Mucosa of gallbladder (tissue), 1 donor: ENCODE results near the gene HNRNPCL4. TPM values are rescaled to one million over a fixed set of nuclear protein-coding genes. Genes with fewer than 3 reads are reported as not detected.
"Not testable (repeated sequence)": the region's sequence is repeated elsewhere in the genome, so short reads cannot be mapped to it uniquely, and the experiment has no call there.

Experiments used
- DNase-seq: peaks from one replicate; pipeline ENCODE4 v3.0.0-alpha.2; 2020; ENCODE audit warnings: low spot score
- total RNA-seq: library from RNA; stranded (reverse); gene quantifications from one replicate; pipeline ENCODE4 v1.2.1, GENCODE V29; 2021
- donor health status: DM: no; HTN: no; CAD: no.

The HNRNPCL4 gene
- total RNA-seq, result not detected

GRCh38 chr1:13165531-13165930 is at the start of gene HNRNPCL4:
Gene HNRNPCL4, minus strand, starts transcription at chr1:13165631. Its CDS starts 164 bp downstream, at chr1:13165467.
- DNase-seq, result not testable (repeated sequence)

GRCh38 chr1:13208712-13209111 is 43.3 kb upstream of the HNRNPCL4 start:
- DNase-seq, result not testable (repeated sequence)

GRCh38 chr1:13201309-13201708 is 35.9 kb upstream of the HNRNPCL4 start, which contains the start of gene PRAMEF13:
Gene PRAMEF13, minus strand, starts transcription at chr1:13201409. Its CDS starts 1,820 bp downstream, at chr1:13199589.
- not testable (repeated sequence) for DNase-seq

- not testable (repeated sequence) for DNase-seq
These were observed 6.1 kb upstream of the HNRNPCL4 start, which contains the start of gene PRAMEF9 for GRCh38 chr1:13171548-13171947. Gene PRAMEF9, plus strand, starts transcription at chr1:13171848. Its CDS starts 3,433 bp downstream, at chr1:13175281.

GRCh38 chr1:13155909-13156308 is 9.5 kb downstream of the HNRNPCL4 start, which contains the start of gene PRAMEF26:
Gene PRAMEF26, minus strand, starts transcription at chr1:13156009. Its CDS starts 2,914 bp downstream, at chr1:13153095.
- DNase-seq, result not testable (repeated sequence)

GRCh38 chr1:13116754-13117153 is 48.7 kb downstream of the HNRNPCL4 start, which contains the start of gene HNRNPCL2:
Gene HNRNPCL2, minus strand, starts transcription at chr1:13116854. Its CDS starts 454 bp downstream, at chr1:13116400.
- DNase-seq, result not testable (repeated sequence)

Other genes starting within 250 kb of the HNRNPCL4 start
- gene PRAMEF7, start 249.0 kb downstream of the HNRNPCL4 start, total RNA-seq, result not detected
- gene PRAMEF6, start 218.1 kb downstream of the HNRNPCL4 start, total RNA-seq, result not detected
- not detected for gene PRAMEF27, start 109.1 kb downstream of the HNRNPCL4 start, total RNA-seq
- not detected for gene HNRNPCL3, start 104.9 kb downstream of the HNRNPCL4 start, total RNA-seq
- gene PRAMEF25, start 94.9 kb downstream of the HNRNPCL4 start, total RNA-seq, result not detected
- gene HNRNPCL2, start 48.8 kb downstream of the HNRNPCL4 start, total RNA-seq, result not detected
- gene PRAMEF26, start 9.6 kb downstream of the HNRNPCL4 start, total RNA-seq, result not detected
- gene PRAMEF9, start 6.2 kb upstream of the HNRNPCL4 start, total RNA-seq, result not detected
- not detected for gene PRAMEF13, start 35.8 kb upstream of the HNRNPCL4 start, total RNA-seq
- gene PRAMEF18, start 60.5 kb upstream of the HNRNPCL4 start, total RNA-seq, result not detected
- not detected for gene PRAMEF5, start 88.6 kb upstream of the HNRNPCL4 start, total RNA-seq
- not detected for gene PRAMEF8, start 119.5 kb upstream of the HNRNPCL4 start, total RNA-seq
- gene PRAMEF33, start 137.9 kb upstream of the HNRNPCL4 start, total RNA-seq, result not detected
- gene PRAMEF15, start 149.9 kb upstream of the HNRNPCL4 start, total RNA-seq, result not detected
- gene PRAMEF14, start 181.5 kb upstream of the HNRNPCL4 start, total RNA-seq, result not detected
- not detected for gene PRAMEF19, start 206.3 kb upstream of the HNRNPCL4 start, total RNA-seq
- gene PRAMEF17, start 224.0 kb upstream of the HNRNPCL4 start, total RNA-seq, result not detected
- not detected for gene PRAMEF20, start 244.8 kb upstream of the HNRNPCL4 start, total RNA-seq